ENCODE results near the gene MCAT. TPM values are rescaled to one million over a fixed set of nuclear protein-coding genes. Genes with fewer than 3 reads are reported as not detected.

MCAT gene
- total RNA-seq, 1 donor from 2014 or later: 22.8 TPM

DNA sequence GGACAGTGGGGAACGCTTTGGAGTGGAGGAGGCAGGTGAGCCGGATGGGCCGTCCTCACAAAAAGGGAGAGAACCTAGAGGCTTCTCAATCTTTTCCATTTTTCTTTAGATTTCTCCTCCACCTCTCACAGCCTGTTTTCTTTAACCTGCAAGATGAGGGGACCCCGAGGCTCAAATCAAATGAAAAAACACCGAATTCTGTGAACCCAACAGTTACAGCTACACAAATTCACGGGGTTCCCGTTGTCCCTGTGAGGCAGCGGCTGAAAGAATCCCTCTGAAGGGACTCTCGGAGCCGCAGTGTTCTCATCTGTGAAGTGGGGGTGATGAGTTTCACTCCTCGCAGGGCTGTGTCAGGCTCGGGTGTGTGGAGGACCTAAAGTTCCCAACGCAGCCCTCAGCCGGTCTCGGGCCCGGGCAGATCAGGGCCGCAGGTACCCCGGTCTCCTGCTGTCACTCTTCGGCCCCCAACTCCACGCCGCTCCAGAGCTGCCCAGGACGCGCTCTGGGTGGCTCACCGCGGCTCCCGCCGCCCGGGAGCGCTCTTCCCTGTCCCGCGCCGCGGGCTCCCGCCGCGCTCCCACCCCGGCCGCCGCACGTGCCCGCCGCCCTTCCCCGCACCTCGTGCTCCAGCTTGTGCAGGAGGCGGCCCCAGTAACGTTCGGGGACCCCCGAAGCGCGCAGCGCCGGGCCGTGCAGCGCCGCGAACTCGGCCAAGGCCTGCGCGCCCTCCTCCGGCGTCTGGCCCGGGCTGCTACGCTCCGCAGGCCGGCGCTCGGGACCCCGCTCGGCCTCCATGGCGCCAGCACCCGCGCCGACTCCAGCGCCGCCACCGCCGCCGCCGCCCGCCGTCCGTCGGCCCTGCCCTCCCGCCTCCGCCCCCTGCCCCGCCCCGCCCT, 43.3 kb upstream of the MCAT start, which contains the start of gene TTLL12:
Gene TTLL12 (minus strand): TSS at position 863 of the 899 bp plus-strand sequence. CDS start 65 bp downstream, at position 798.
- intact Hi-C loops (cut with DNase I): no loop called here
- H3K36me3 ChIP-seq: no peaks in the 10 kb centered on the region
- no peak for DNase-seq (ENCODE audit: extremely low spot score in 2 of 2)
- no peaks in the 10 kb centered on the region for H3K9me3 ChIP-seq
- H3K4me1 ChIP-seq: peaks cover 28% of the 10 kb centered on the region
- peak within 1 kb of the TSS; percentile 89 for H3K27ac ChIP-seq
- H3K4me3 ChIP-seq: peak within 1 kb of the TSS; percentile 63 to 82
- TF ChIP-seq POLR2AphosphoS5 (IDR thresholded peaks at IDR 0.05; ENCODE audit: insufficient read depth in 1 of 2, low read depth in 1 of 2) (no peak), POLR2A (IDR thresholded peaks at IDR 0.05) (no peak), CTCF (IDR thresholded peaks at IDR 0.05) (no peak)
- H3K27me3 ChIP-seq: no peaks in the 10 kb centered on the region

DNA sequence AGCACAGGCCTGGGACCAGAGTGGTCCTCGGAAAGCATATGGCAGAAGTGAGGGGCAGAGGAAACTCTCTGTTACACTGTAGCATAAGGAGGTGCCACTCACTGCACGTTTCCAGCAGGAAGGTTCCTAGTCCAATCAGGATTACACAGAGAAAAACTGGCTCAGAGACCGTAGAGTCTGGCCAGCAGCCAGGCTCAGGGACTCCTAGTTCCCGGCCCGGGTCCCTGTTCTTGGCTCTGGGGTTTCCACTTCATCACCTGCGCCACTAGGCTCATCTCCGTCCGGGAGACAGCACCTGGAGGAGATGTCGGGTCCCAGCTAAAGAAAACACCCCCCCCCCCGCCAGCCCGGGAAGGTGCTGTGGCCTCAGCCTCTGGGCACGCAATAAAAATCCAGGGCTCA, 42.7 kb upstream of the MCAT start:
- Histone ChIP-seq H3K27me3 (no peaks in the 10 kb centered on the region), H3K36me3 (no peaks in the 10 kb centered on the region), H3K4me3 (peak overlapping the region; percentile 63 to 82), H3K9me3 (no peaks in the 10 kb centered on the region), H3K27ac (peak overlapping the region; percentile 88), H3K4me1 (peaks cover 28% of the 10 kb centered on the region)
- intact Hi-C loops (cut with DNase I): no loop called here
- DNase-seq (ENCODE audit: extremely low spot score in 2 of 2): no peak
- TF ChIP-seq POLR2AphosphoS5 (IDR thresholded peaks at IDR 0.05; ENCODE audit: insufficient read depth in 1 of 2, low read depth in 1 of 2) (no peak), CTCF (IDR thresholded peaks at IDR 0.05) (no peak), POLR2A (IDR thresholded peaks at IDR 0.05) (no peak)

DNA sequence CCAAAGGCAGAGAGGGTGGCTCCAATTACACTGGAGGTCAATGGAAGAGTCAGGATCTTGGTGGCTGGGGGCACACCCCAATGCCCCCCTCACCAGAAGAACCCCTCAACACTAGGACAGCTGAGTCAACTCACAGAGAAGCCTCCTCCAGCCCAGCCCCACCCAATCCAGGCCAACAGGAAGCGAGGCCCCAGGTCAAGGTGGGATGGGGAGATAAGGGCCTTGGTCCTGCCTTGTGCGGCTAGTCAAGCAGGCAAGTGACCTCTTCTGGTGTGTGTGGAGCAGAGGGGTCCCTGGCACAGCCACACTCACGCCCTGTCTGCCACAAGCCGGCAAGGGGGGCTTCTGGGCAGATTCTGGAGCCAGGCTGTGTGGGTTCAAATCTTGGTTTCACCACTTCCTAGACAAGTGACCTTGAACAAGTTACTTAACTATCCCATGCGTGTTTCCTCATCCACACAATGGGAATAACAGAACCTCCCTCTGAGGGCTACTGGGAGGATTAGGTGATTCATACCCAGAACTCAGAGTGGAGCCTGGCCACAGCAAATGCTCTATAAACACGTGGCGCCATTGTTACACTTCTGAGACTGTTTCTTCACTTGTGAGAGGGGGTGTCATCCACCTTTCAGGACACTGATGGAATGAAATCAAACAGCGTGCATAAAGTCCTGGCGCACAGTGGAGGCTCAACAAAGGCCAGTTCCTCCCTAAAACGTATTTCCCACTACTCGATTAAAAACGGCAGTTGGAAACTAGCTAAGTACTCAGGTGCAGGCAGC, 40.5 kb upstream of the MCAT start:
- Histone ChIP-seq H3K9me3 (no peaks in the 10 kb centered on the region), H3K27me3 (no peaks in the 10 kb centered on the region), H3K4me1 (peaks cover 28% of the 10 kb centered on the region), H3K27ac (no peak overlapping the region), H3K4me3 (no peak overlapping the region), H3K36me3 (peaks cover 0 to 12% of the 10 kb centered on the region in 2 donors)
- no peak for DNase-seq (ENCODE audit: extremely low spot score in 2 of 2)
- TF ChIP-seq POLR2AphosphoS5 (IDR thresholded peaks at IDR 0.05; ENCODE audit: insufficient read depth in 1 of 2, low read depth in 1 of 2) (no peak), CTCF (IDR thresholded peaks at IDR 0.05) (no peak)
- intact Hi-C loops (cut with DNase I): no loop called here

GRCh38 chr22:43182726-43183125, 39.5 kb upstream of the MCAT start:
- H3K36me3 ChIP-seq: peaks cover 0 to 16% of the 10 kb centered on the region in 2 donors
- intact Hi-C loops (cut with DNase I): no loop called here
- no peak overlapping the region for H3K4me3 ChIP-seq
- no peaks in the 10 kb centered on the region for H3K27me3 ChIP-seq
- DNase-seq (ENCODE audit: extremely low spot score in 2 of 2): no peak
- peaks cover 21% of the 10 kb centered on the region for H3K4me1 ChIP-seq
- H3K27ac ChIP-seq: no peak overlapping the region
- TF ChIP-seq POLR2A (IDR thresholded peaks at IDR 0.05) (no peak), CTCF (IDR thresholded peaks at IDR 0.05) (no peak), POLR2AphosphoS5 (IDR thresholded peaks at IDR 0.05; ENCODE audit: insufficient read depth in 1 of 2, low read depth in 1 of 2) (no peak)
- H3K9me3 ChIP-seq: no peaks in the 10 kb centered on the region

Measured in vagina (tissue), 2 donors.